Trophoblast cell (in vitro differentiated cells and primary cell): ENCODE results near the gene COMMD1.
A peak's percentile ranks its signal among the peaks of the same experiment; 100 is the strongest.

Experiments
- DNase-seq, 2 donors: peaks; one replicate each; pipeline ENCODE4 v3.0.0-alpha.2; 2016
- H2AFZ ChIP-seq: 2 replicates; pipeline ENCODE4 v1.6.1; 2013; ENCODE audit warnings: low read length, moderate library complexity, mild to moderate bottlenecking; ENCODE audit not compliant: insufficient read depth, poor library complexity
- H2AK5ac ChIP-seq: 2 replicates; pipeline ENCODE4 v1.6.1; 2013; ENCODE audit warnings: mild to moderate bottlenecking, low read length
- H2BK120ac ChIP-seq: 2 replicates; pipeline ENCODE4 v1.6.1; 2013; ENCODE audit warnings: low read length, mild to moderate bottlenecking, moderate library complexity; ENCODE audit not compliant: insufficient read depth, poor library complexity
- H2BK12ac ChIP-seq: 2 replicates; pipeline ENCODE4 v1.6.1; 2013; ENCODE audit warnings: mild to moderate bottlenecking, low read length, moderate library complexity
- H2BK5ac ChIP-seq: 2 replicates; pipeline ENCODE4 v1.6.1; 2013; ENCODE audit warnings: low read length, low read depth, moderate library complexity, mild to moderate bottlenecking; ENCODE audit not compliant: poor library complexity
- H3K14ac ChIP-seq: 2 replicates; pipeline ENCODE4 v1.6.1; 2013; ENCODE audit warnings: mild to moderate bottlenecking, low read length
- H3K18ac ChIP-seq: 2 replicates; pipeline ENCODE4 v1.6.1; 2013; ENCODE audit warnings: mild to moderate bottlenecking, low read length
- H3K23ac ChIP-seq: 2 replicates; pipeline ENCODE4 v1.6.1; 2013; ENCODE audit warnings: low read length
- H3K27ac ChIP-seq: 2 replicates; pipeline ENCODE4 v1.5.1; 2013; ENCODE audit warnings: low read depth, mild to moderate bottlenecking, inconsistent platforms, low read length, moderate library complexity
- H3K27me3 ChIP-seq: 2 replicates; pipeline ENCODE4 v1.6.1; 2013; ENCODE audit warnings: inconsistent platforms, mild to moderate bottlenecking, low read length, moderate library complexity; ENCODE audit not compliant: insufficient read depth
- H3K36me3 ChIP-seq, 2 experiments: 1 replicate in 1 of 2; 2 replicates in 1 of 2; pipeline ENCODE4 v1.6.1; 2013; ENCODE audit warnings: low read length in 2 of 2, mild to moderate bottlenecking in 2 of 2, moderate library complexity in 1 of 2; ENCODE audit not compliant: insufficient read depth in 2 of 2, control insufficient read depth in 1 of 2
- H3K4ac ChIP-seq: 2 replicates; pipeline ENCODE4 v1.6.1; 2013; ENCODE audit warnings: low read depth, mild to moderate bottlenecking, low read length, moderate library complexity
- H3K4me1 ChIP-seq, 2 experiments: 1 replicate in 1 of 2; 2 replicates in 1 of 2; pipeline ENCODE4 v1.6.1; 2013; ENCODE audit warnings: low read length in 2 of 2, mild to moderate bottlenecking in 2 of 2, moderate library complexity in 1 of 2; ENCODE audit not compliant: insufficient read depth in 2 of 2, control insufficient read depth in 1 of 2
- H3K4me2 ChIP-seq: 2 replicates; pipeline ENCODE4 v1.6.1; 2013; ENCODE audit warnings: inconsistent platforms, mild to moderate bottlenecking, low read length, moderate library complexity
- H3K4me3 ChIP-seq: 2 replicates; pipeline ENCODE4 v1.5.1; 2013; ENCODE audit warnings: mild to moderate bottlenecking, low read depth, low read length, inconsistent platforms
- H3K79me1 ChIP-seq: one replicate; pipeline ENCODE4 v1.6.1; 2013; ENCODE audit warnings: low read length
- H3K79me2 ChIP-seq: 2 replicates; pipeline ENCODE4 v1.6.1; 2013; ENCODE audit warnings: low read length, mild to moderate bottlenecking; ENCODE audit not compliant: control insufficient read depth, insufficient read depth, poor library complexity
- H3K9ac ChIP-seq: 2 replicates; pipeline ENCODE4 v1.6.1; 2013; ENCODE audit warnings: mild to moderate bottlenecking, low read length
- H3K9me3 ChIP-seq: 2 replicates; pipeline ENCODE4 v1.6.1; 2013; ENCODE audit warnings: low read depth, mild to moderate bottlenecking, control low read depth, inconsistent platforms, low read length; ENCODE audit not compliant: insufficient read depth
- H4K12ac ChIP-seq: 2 replicates; pipeline ENCODE4 v1.6.1; 2013; ENCODE audit warnings: low read depth, mild to moderate bottlenecking, low read length, moderate library complexity
- H4K8ac ChIP-seq: 2 replicates; pipeline ENCODE4 v1.6.1; 2013; ENCODE audit warnings: low read depth, mild to moderate bottlenecking, low read length, moderate library complexity
- H4K91ac ChIP-seq: one replicate; pipeline ENCODE4 v1.6.1; 2013; ENCODE audit warnings: low read depth, mild to moderate bottlenecking, low read length, moderate library complexity
- WGBS: extraction: QIAGEN DNeasy Blood & Tissue Kit; methylation state at CpG from one replicate; pipeline ENCODE4 v1.1.7; 2013; ENCODE audit warnings: missing lambda C conversion rate; ENCODE audit not compliant: insufficient read length, insufficient coverage; ENCODE audit errors: extremely low coverage; 5-methylcytosine and 5-hydroxymethylcytosine counted together

The COMMD1 gene

DNA sequence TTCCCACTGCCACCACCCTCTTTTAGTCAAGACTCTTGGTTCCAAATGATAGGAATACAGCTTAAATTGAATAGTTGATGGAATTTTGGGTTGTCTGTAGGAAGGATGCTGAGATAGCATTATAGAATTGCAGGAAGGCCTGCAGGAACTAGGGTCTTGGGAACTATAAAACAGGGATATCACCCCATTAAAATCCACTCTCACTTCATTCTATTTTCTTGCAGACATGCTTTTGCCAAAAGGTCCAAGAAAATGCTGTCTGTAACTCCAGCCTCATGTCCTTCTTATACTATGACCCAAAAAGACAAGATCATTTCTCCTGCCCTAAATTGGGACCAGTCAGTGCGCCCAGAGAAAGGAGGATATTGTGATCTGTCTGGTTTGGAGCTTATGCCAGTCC lies 89.1 kb downstream of the COMMD1 start:
- no CpG with 5 or more reads among the region's 1 CpG for WGBS
- Histone ChIP-seq H2BK5ac (no peak overlapping the region), H3K4me1 (no peaks in the 10 kb centered on the region), H3K9ac (peak overlapping the region; percentile 4), H3K9me3 (no peaks in the 10 kb centered on the region), H2BK120ac (no peak overlapping the region), H3K4ac (no peak overlapping the region), H3K23ac (no peak overlapping the region), H4K8ac (no peak overlapping the region), H4K12ac (no peak overlapping the region), H3K27me3 (no peaks in the 10 kb centered on the region), H4K91ac (no peak overlapping the region), H2AFZ (no peak overlapping the region), H3K27ac (no peak overlapping the region), H3K4me2 (no peak overlapping the region), H3K14ac (no peak overlapping the region), H2AK5ac (peak overlapping the region; percentile 88), H3K4me3 (no peak overlapping the region), H3K79me2 (no peaks in the 10 kb centered on the region), H3K36me3 (no peaks in the 10 kb centered on the region), H3K79me1 (no peaks in the 10 kb centered on the region), H2BK12ac (peak overlapping the region; percentile 69), H3K18ac (no peak overlapping the region)
- DNase-seq = no peak

- H3K4ac ChIP-seq = no peak overlapping the region
- H3K9ac ChIP-seq = no peak overlapping the region
- H2BK120ac ChIP-seq = no peak overlapping the region
- no peak for DNase-seq
- no peaks in the 10 kb centered on the region for H3K9me3 ChIP-seq
- H3K4me2 ChIP-seq = no peak overlapping the region
- no peaks in the 10 kb centered on the region for H3K27me3 ChIP-seq
- no peaks in the 10 kb centered on the region for H3K79me1 ChIP-seq
- no peak overlapping the region for H3K23ac ChIP-seq
- H2BK12ac ChIP-seq = no peak overlapping the region
- no peak overlapping the region for H4K8ac ChIP-seq
- no peak overlapping the region for H4K91ac ChIP-seq
- no peak overlapping the region for H3K27ac ChIP-seq
- H3K14ac ChIP-seq = no peak overlapping the region
- no peak overlapping the region for H3K4me3 ChIP-seq
- H3K4me1 ChIP-seq = no peaks in the 10 kb centered on the region
- no peak overlapping the region for H4K12ac ChIP-seq
- no peak overlapping the region for H2BK5ac ChIP-seq
- no peak overlapping the region for H2AK5ac ChIP-seq
- H3K36me3 ChIP-seq = no peaks in the 10 kb centered on the region
- H2AFZ ChIP-seq = no peak overlapping the region
- WGBS = no CpG with 5 or more reads among the region's 4 CpGs
- no peak overlapping the region for H3K18ac ChIP-seq
- H3K79me2 ChIP-seq = no peaks in the 10 kb centered on the region
Observed at GRCh38 chr2:61995065-61995464, 89.6 kb downstream of the COMMD1 start.

- H3K79me1 ChIP-seq = no peaks in the 10 kb centered on the region
- no peaks in the 10 kb centered on the region for H3K9me3 ChIP-seq
- H3K18ac ChIP-seq = no peak overlapping the region
- no peak overlapping the region for H3K4me3 ChIP-seq
- H2AK5ac ChIP-seq = no peak overlapping the region
- H2BK12ac ChIP-seq = no peak overlapping the region
- DNase-seq = no peak
- no peaks in the 10 kb centered on the region for H3K27me3 ChIP-seq
- no peaks in the 10 kb centered on the region for H3K4me1 ChIP-seq
- no peak overlapping the region for H3K9ac ChIP-seq
- no peak overlapping the region for H4K91ac ChIP-seq
- WGBS = no CpG with 5 or more reads among the region's 2 CpGs
- H4K8ac ChIP-seq = no peak overlapping the region
- H3K36me3 ChIP-seq = no peaks in the 10 kb centered on the region
- no peaks in the 10 kb centered on the region for H3K79me2 ChIP-seq
- no peak overlapping the region for H3K14ac ChIP-seq
- no peak overlapping the region for H3K4ac ChIP-seq
- H2AFZ ChIP-seq = no peak overlapping the region
- H3K27ac ChIP-seq = no peak overlapping the region
- no peak overlapping the region for H3K4me2 ChIP-seq
- H3K23ac ChIP-seq = no peak overlapping the region
- no peak overlapping the region for H2BK120ac ChIP-seq
- H4K12ac ChIP-seq = no peak overlapping the region
- H2BK5ac ChIP-seq = no peak overlapping the region
Observed at GRCh38 chr2:61995515-61995914, 90.0 kb downstream of the COMMD1 start.

GRCh38 chr2:61998426-61998825 lies 93.0 kb downstream of the COMMD1 start:
- no peak overlapping the region for H2AFZ ChIP-seq
- H3K4me3 ChIP-seq = no peak overlapping the region
- WGBS = no CpG with 5 or more reads among the region's 8 CpGs
- H3K36me3 ChIP-seq = no peaks in the 10 kb centered on the region
- no peak overlapping the region for H3K4ac ChIP-seq
- no peaks in the 10 kb centered on the region for H3K9me3 ChIP-seq
- H3K18ac ChIP-seq = no peak overlapping the region
- H3K9ac ChIP-seq = no peak overlapping the region
- no peak overlapping the region for H3K4me2 ChIP-seq
- DNase-seq = no peak
- no peak overlapping the region for H3K14ac ChIP-seq
- H4K12ac ChIP-seq = no peak overlapping the region
- no peak overlapping the region for H2AK5ac ChIP-seq
- H2BK120ac ChIP-seq = no peak overlapping the region
- no peaks in the 10 kb centered on the region for H3K4me1 ChIP-seq
- H4K91ac ChIP-seq = no peak overlapping the region
- no peaks in the 10 kb centered on the region for H3K79me1 ChIP-seq
- H4K8ac ChIP-seq = no peak overlapping the region
- H3K27me3 ChIP-seq = no peaks in the 10 kb centered on the region
- H2BK12ac ChIP-seq = no peak overlapping the region
- no peak overlapping the region for H2BK5ac ChIP-seq
- no peak overlapping the region for H3K27ac ChIP-seq
- H3K79me2 ChIP-seq = no peaks in the 10 kb centered on the region
- no peak overlapping the region for H3K23ac ChIP-seq
